Liver (tissue), 9 donors: ENCODE measurements around the gene HACL1. TPM values are rescaled to one million over a fixed set of nuclear protein-coding genes. Genes with fewer than 3 reads are reported as not detected.
A peak's percentile ranks its signal among the peaks of the same experiment; 100 is the strongest.

ENCODE experiments used
- DNase-seq: peaks from one replicate; pipeline ENCODE4 v3.0.0-alpha.2; 2017; ENCODE audit warnings: low spot score
- H3K27ac ChIP-seq, 2 donors: one replicate each; pipeline ENCODE4 v1.7.0; 2013; ENCODE audit warnings: inconsistent platforms in 2 of 2, low read length in 2 of 2, control low read depth in 1 of 2, low read depth in 1 of 2, mild to moderate bottlenecking in 1 of 2
- H3K27me3 ChIP-seq, 4 donors: one replicate each; pipeline versions ENCODE4 v1.6.1 to v1.7.0; 2013; ENCODE audit warnings: low read length in 3 of 4, inconsistent platforms in 1 of 4, mild to moderate bottlenecking in 1 of 4, moderate library complexity in 1 of 4; ENCODE audit not compliant: control insufficient read depth in 4 of 4, insufficient read depth in 4 of 4
- H3K36me3 ChIP-seq, 4 donors: one replicate each; pipeline versions ENCODE4 v1.6.1 to v1.7.0; 2013; ENCODE audit warnings: low read length in 3 of 4, mild to moderate bottlenecking in 3 of 4, low read depth in 1 of 4, moderate library complexity in 1 of 4; ENCODE audit not compliant: control insufficient read depth in 4 of 4, insufficient read depth in 3 of 4
- H3K4me1 ChIP-seq, 4 donors: one replicate each; pipeline versions ENCODE4 v1.6.1 to v1.7.0; 2013; ENCODE audit warnings: low read length in 3 of 4, mild to moderate bottlenecking in 3 of 4, moderate library complexity in 1 of 4; ENCODE audit not compliant: control insufficient read depth in 4 of 4, insufficient read depth in 4 of 4
- H3K4me3 ChIP-seq, 3 donors: one replicate each; pipeline versions ENCODE4 v1.6.1 to v1.7.0; 2013; ENCODE audit warnings: low read length in 3 of 3, control low read depth in 1 of 3, low read depth in 1 of 3, mild to moderate bottlenecking in 1 of 3
- H3K9ac ChIP-seq, 2 donors: one replicate each; pipeline ENCODE4 v1.7.0; 2013; ENCODE audit warnings: low read length in 2 of 2, mild to moderate bottlenecking in 2 of 2, moderate library complexity in 2 of 2, control low read depth in 1 of 2, low read depth in 1 of 2
- H3K9me3 ChIP-seq, 4 donors: one replicate each; pipeline versions ENCODE4 v1.6.1 to v1.7.0; 2013; ENCODE audit warnings: low read length in 3 of 4; ENCODE audit not compliant: control insufficient read depth in 4 of 4
- CTCF ChIP-seq: fragments of 150-350 bp; IDR thresholded peaks from 2 replicates; pipeline ENCODE4 v1.5.1; 2017; ENCODE audit warnings: improper control_type of control experiment, low read depth, low read length; ENCODE audit not compliant: missing input control
- EGR1 ChIP-seq, 2 donors: IDR thresholded peaks; 2 replicates each; pipeline ENCODE4 v1.6.1; 2016 to 2018; ENCODE audit warnings: antibody characterized with exemption in 2 of 2, low read depth in 2 of 2
- FOXA2 ChIP-seq: IDR thresholded peaks from 2 replicates; pipeline ENCODE4 v1.6.1; 2016; ENCODE audit warnings: antibody characterized with exemption
- NR2F2 ChIP-seq: IDR thresholded peaks from 2 replicates; pipeline ENCODE4 v1.6.1; 2016; ENCODE audit warnings: antibody characterized with exemption
- REST ChIP-seq: IDR thresholded peaks from 2 replicates; pipeline ENCODE4 v1.6.1; 2016; ENCODE audit warnings: antibody characterized with exemption, mild to moderate bottlenecking
- TAF1 ChIP-seq: conservative IDR thresholded peaks from 2 replicates; pipeline ENCODE4 v1.6.1; 2016; ENCODE audit warnings: antibody characterized with exemption, mild to moderate bottlenecking
- ZBTB33 ChIP-seq: IDR thresholded peaks from 2 replicates; pipeline ENCODE4 v1.6.1; 2016; ENCODE audit warnings: antibody characterized with exemption
- polyA plus RNA-seq, 2 donors: library from polyadenylated mRNA; stranded (reverse) in 1 of 2; unstranded in 1 of 2; fragments of 200-250 nt in 1 of 2; fragments of >200 nt in 1 of 2; fragmentation: Nextera tagmentation in 1 of 2; extraction: Ambion mirVana in 1 of 2; gene quantifications; one replicate each; pipeline versions ENCODE4 v1.2.1 to v1.2.3, GENCODE V29; 2013 to 2015
- total RNA-seq, 2 donors: library from RNA; depleted of rRNA; stranded (reverse); fragments of >200 nt; gene quantifications; one replicate each; pipeline ENCODE4 v1.2.3, GENCODE V29; 2014
- donor health status: healthy.
- donor health status: healthy.
- donor health status: healthy.
- donor health status: healthy.
- donor health status: healthy.

HACL1 gene
- total and polyA plus RNA-seq, 4 donors: 13.4 to 46.9 (median 32.2) TPM

- TF ChIP-seq CTCF (peak; percentile 77), ZBTB33 (no peak)
Measured at GRCh38 chr3:15629860-15630597, 28.7 kb upstream of the HACL1 start (continued).

DNA sequence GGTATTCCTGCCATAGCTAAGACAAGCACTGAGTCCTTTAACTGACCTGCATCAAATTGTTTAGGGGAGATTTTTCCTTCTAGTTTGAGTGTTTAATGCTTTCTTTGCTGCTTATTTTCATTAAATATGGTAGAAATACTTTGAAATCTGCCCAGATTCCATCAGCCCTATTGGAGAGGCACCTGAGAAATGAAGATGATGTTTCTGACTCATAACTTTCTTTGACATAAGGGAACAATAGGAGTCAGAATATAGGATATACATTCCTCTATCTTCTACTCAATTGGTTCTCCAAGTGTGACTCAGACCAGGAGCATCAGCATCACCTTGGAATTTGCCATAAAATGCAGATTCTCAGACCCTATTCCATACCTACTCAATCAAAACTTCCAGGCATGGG, 27.6 kb upstream of the HACL1 start:
- Histone ChIP-seq H3K4me3 (no peak overlapping the region), H3K9ac (no peak overlapping the region), H3K27me3 (no peaks in the 10 kb centered on the region), H3K36me3 (no peaks in the 10 kb centered on the region), H3K9me3 (no peaks in the 10 kb centered on the region), H3K4me1 (peaks cover 3 to 14% (median 6%) of the 10 kb centered on the region in 4 donors), H3K27ac (no peak overlapping the region)
- TF ChIP-seq CTCF: no peak
- TF ChIP-seq REST: no peak
- no peak for TF ChIP-seq ZBTB33
- TF ChIP-seq TAF1: no peak
- no peak for TF ChIP-seq EGR1 (IDR thresholded peaks at IDR 0.05; ENCODE audit: low read depth in 2 of 2)
- TF ChIP-seq NR2F2: no peak
- TF ChIP-seq FOXA2: no peak
- no peak for DNase-seq
